Hepatocyte (in vitro differentiated cells): ENCODE results near the gene CMIP. TPM values are rescaled to one million over a fixed set of nuclear protein-coding genes. Genes with fewer than 3 reads are reported as not detected.

Source experiments
- DNase-seq: peaks from one replicate; pipeline ENCODE4 v3.0.0-alpha.2; 2016; ENCODE audit warnings: low spot score
- H2AFZ ChIP-seq: fragments of 200-600 bp; sonication (generic); 2 replicates; pipeline ENCODE4 v1.6.0; 2016; ENCODE audit warnings: antibody characterized with exemption, mild to moderate bottlenecking
- H3K27ac ChIP-seq: fragments of 200-600 bp; sonication (generic); 2 replicates; pipeline ENCODE4 v1.5.1; 2016; ENCODE audit warnings: mild to moderate bottlenecking
- H3K27me3 ChIP-seq: fragments of 200-600 bp; sonication (generic); 2 replicates; pipeline ENCODE4 v1.6.1; 2016
- H3K36me3 ChIP-seq: fragments of 200-600 bp; sonication (generic); replicated peaks from 2 replicates; pipeline ENCODE4 v1.5.1; 2016; ENCODE audit warnings: low read depth; ENCODE audit not compliant: insufficient read depth
- H3K4me1 ChIP-seq: fragments of 200-600 bp; sonication (generic); 2 replicates; pipeline ENCODE4 v1.5.1; 2016; ENCODE audit warnings: mild to moderate bottlenecking, moderate library complexity; ENCODE audit not compliant: insufficient read depth
- H3K4me2 ChIP-seq: fragments of 200-600 bp; sonication (generic); 2 replicates; pipeline ENCODE4 v1.6.0; 2016
- H3K4me3 ChIP-seq: fragments of 200-600 bp; sonication (generic); 2 replicates; pipeline ENCODE4 v1.5.1; 2016; ENCODE audit warnings: mild to moderate bottlenecking
- H3K79me2 ChIP-seq: fragments of 200-600 bp; sonication (generic); 2 replicates; pipeline ENCODE4 v1.6.0; 2017; ENCODE audit warnings: mild to moderate bottlenecking
- H3K9me2 ChIP-seq: fragments of 200-600 bp; sonication (generic); replicated peaks from 2 replicates; pipeline ENCODE4 v1.6.0; 2017; ENCODE audit warnings: mild to moderate bottlenecking; ENCODE audit not compliant: insufficient read depth
- H3K9me3 ChIP-seq: fragments of 200-600 bp; sonication (generic); 2 replicates; pipeline ENCODE4 v1.5.1; 2016; ENCODE audit warnings: low read depth, mild to moderate bottlenecking
- H4K20me1 ChIP-seq: fragments of 200-600 bp; sonication (generic); 2 replicates; pipeline ENCODE4 v1.6.0; 2016; ENCODE audit warnings: mild to moderate bottlenecking; ENCODE audit not compliant: insufficient read depth, poor library complexity, severe bottlenecking
- CTCF ChIP-seq: fragments of 200-600 bp; sonication (generic); IDR thresholded peaks from 2 replicates; pipeline ENCODE4 v1.5.1; 2016; ENCODE audit warnings: antibody characterized with exemption, mild to moderate bottlenecking; ENCODE audit not compliant: poor library complexity
- EZH2 ChIP-seq: fragments of 200-600 bp; sonication (generic); IDR thresholded peaks from 2 replicates; pipeline ENCODE4 v1.6.1; 2016; ENCODE audit warnings: antibody characterized with exemption, mild to moderate bottlenecking, borderline replicate concordance
- EZH2phosphoT487 ChIP-seq: fragments of 200-600 bp; sonication (generic); IDR thresholded peaks from one replicate; pipeline ENCODE4 v1.6.1; 2018; ENCODE audit warnings: antibody characterized with exemption, mild to moderate bottlenecking, low read depth, moderate library complexity; ENCODE audit not compliant: unreplicated experiment, severe bottlenecking
- WGBS: methylation state at CpG from one replicate; pipeline ENCODE4 v1.1.6; 2016; ENCODE audit warnings: low lambda C conversion rate; ENCODE audit errors: missing lambda C conversion rate; 5-methylcytosine and 5-hydroxymethylcytosine counted together
- polyA plus RNA-seq: library from polyadenylated mRNA; unstranded; fragments of >200 nt; fragmentation: Nextera tagmentation; extraction: Ambion mirVana; gene quantifications from 2 replicates; pipeline ENCODE4 v1.2.1, GENCODE V29; 2016
- total RNA-seq: library from RNA; depleted of rRNA; stranded (reverse); fragments of >200 nt; gene quantifications from 2 replicates; pipeline ENCODE4 v1.2.3, GENCODE V29; 2014

The CMIP gene
- total and polyA plus RNA-seq, 2 experiments from 2014 or later, result 5.8 to 17.8 TPM

GRCh38 chr16:81397879-81398520 is 46.6 kb upstream of the CMIP start:
- Histone ChIP-seq H3K4me1 (no peaks in the 10 kb centered on the region), H3K4me3 (no peak overlapping the region), H3K27ac (no peak overlapping the region), H2AFZ (no peak overlapping the region), H4K20me1 (no peaks in the 10 kb centered on the region), H3K9me2 (no peaks in the 10 kb centered on the region), H3K4me2 (no peak overlapping the region), H3K79me2 (no peaks in the 10 kb centered on the region), H3K27me3 (no peaks in the 10 kb centered on the region), H3K36me3 (no peaks in the 10 kb centered on the region), H3K9me3 (no peaks in the 10 kb centered on the region)
- TF ChIP-seq EZH2, result no peak
- TF ChIP-seq EZH2phosphoT487, result no peak
- no peak for TF ChIP-seq CTCF
- WGBS, result 88% methylated on average over 14 of the region's 14 CpGs
- no peak for DNase-seq

DNA sequence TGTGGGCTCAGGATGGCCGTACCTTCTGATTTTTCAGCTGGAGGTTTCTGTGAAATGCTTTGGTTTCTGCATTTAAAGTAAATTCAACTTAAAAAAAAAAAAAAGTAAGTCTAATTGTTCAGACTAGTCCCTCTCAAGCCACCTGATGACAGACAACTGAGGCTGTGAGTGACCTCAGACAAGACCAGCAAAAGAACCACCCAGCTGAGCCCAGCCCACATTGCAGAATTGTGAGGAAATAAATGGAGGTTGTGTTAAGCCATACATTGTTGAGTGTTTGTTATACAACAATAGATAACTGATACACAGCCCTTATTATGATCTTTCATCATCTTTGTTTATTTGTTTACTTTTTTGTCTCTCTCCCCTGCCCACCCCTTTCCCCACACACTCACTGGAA is 44.7 kb upstream of the CMIP start:
- H2AFZ ChIP-seq, result no peak overlapping the region
- no peak overlapping the region for H3K4me3 ChIP-seq
- H3K27ac ChIP-seq, result no peak overlapping the region
- no peaks in the 10 kb centered on the region for H3K9me3 ChIP-seq
- no peaks in the 10 kb centered on the region for H3K36me3 ChIP-seq
- H3K79me2 ChIP-seq, result no peaks in the 10 kb centered on the region
- DNase-seq, result no peak
- H3K9me2 ChIP-seq, result no peaks in the 10 kb centered on the region
- TF ChIP-seq EZH2phosphoT487 (no peak), CTCF (no peak), EZH2 (no peak)
- H3K4me1 ChIP-seq, result no peaks in the 10 kb centered on the region
- no peaks in the 10 kb centered on the region for H3K27me3 ChIP-seq
- 91% methylated on average over 1 of the region's 1 CpG for WGBS
- H4K20me1 ChIP-seq, result no peaks in the 10 kb centered on the region
- H3K4me2 ChIP-seq, result no peak overlapping the region

DNA sequence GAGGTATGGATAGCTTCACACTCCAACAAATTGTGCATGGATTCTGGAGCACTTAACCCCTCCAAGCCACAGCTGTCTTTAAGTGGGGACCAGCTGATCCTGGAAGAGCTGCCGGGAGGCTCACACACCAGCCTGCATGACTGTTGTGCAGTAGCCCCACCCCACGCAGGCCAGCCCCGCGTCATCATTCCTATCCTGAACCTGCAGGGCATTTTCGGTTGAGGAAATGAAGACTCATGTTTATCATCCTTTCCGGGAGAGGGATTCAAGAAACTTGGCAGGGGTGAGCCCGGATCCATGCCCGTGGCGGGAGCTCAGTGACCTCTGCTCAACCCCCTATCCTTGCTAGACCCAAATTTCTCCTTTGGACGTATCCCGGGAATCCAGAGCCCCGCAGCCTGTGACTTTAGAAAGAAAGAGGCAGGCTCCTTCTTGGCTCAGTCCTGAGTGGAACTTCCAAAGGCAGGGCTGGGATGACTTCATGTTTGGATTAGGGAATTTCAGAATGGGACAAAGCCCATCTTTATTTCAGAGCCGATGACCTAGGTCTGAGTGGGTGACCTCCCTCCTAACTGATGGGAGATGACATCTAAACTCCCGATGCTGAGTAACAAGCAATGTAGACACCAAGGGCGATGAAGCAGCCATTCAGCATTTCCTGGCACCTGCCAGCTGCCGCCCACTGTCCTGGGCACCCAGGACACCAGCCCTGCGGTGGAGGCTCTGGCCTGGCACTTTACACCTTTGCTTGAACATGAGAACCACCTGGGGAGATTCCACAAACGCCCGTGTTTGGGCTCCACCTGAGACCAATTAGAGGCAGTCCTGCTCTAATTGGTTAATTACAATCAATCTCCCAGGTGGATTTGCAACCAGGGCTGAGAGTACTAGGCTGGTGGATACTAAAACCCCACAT is 43.3 kb upstream of the CMIP start:
- H2AFZ ChIP-seq, result no peak overlapping the region
- no peak for DNase-seq

More for the DNA sequence above, 43.3 kb upstream of the CMIP start:
- Histone ChIP-seq H3K27ac (no peak overlapping the region), H3K9me2 (no peaks in the 10 kb centered on the region), H3K4me2 (no peak overlapping the region), H3K27me3 (no peaks in the 10 kb centered on the region), H3K36me3 (no peaks in the 10 kb centered on the region), H4K20me1 (no peaks in the 10 kb centered on the region), H3K4me3 (no peak overlapping the region), H3K4me1 (no peaks in the 10 kb centered on the region), H3K79me2 (no peaks in the 10 kb centered on the region), H3K9me3 (no peaks in the 10 kb centered on the region)
- WGBS, result 77% methylated on average over 19 of the region's 19 CpGs
- TF ChIP-seq CTCF (no peak), EZH2 (no peak), EZH2phosphoT487 (no peak)
